Activated naive CD8-positive, alpha-beta T cell treated with anti-CD3 and anti-CD28 coated beads, Interleukin-2, amount 10 ng/mL, durations not matched to agents 7 days and 5 days (primary cell): Measurements from ENCODE around the gene CLSTN2. TPM values are rescaled to one million over a fixed set of nuclear protein-coding genes. Genes with fewer than 3 reads are reported as not detected.
A peak's percentile ranks its signal among the peaks of the same experiment; 100 is the strongest.

Experiments used
- ATAC-seq: fragments of 150-1000 bp; cut with Tn5 transposase; one replicate; pipeline ENCODE4 v1.10.0; 2021; ENCODE audit warnings: low read depth, moderate library complexity
- POLR2A ChIA-PET: fragments of 350-600 bp; sonication (Branson Sonifier 250); formaldehyde crosslinking; loops from one replicate; lab custom pipeline; 2021; ENCODE audit warnings: antibody characterized with exemption; lab: Charles Lee
- DNase-seq: peaks from one replicate; pipeline ENCODE4 v3.0.0; 2021
- H3K27ac Mint-ChIP-seq: one replicate; pipeline ENCODE4 v1.8.0; 2022; ENCODE audit warnings: mild to moderate bottlenecking, mixed read lengths
- H3K27me3 Mint-ChIP-seq: one replicate; pipeline ENCODE4 v1.8.0; 2022; ENCODE audit warnings: mild to moderate bottlenecking, moderate library complexity, mixed read lengths
- H3K36me3 Mint-ChIP-seq: one replicate; pipeline ENCODE4 v1.8.0; 2021; ENCODE audit warnings: mild to moderate bottlenecking, mixed read lengths
- H3K4me1 Mint-ChIP-seq: one replicate; pipeline ENCODE4 v1.8.0; 2021; ENCODE audit warnings: mixed read lengths
- H3K4me3 Mint-ChIP-seq: one replicate; pipeline ENCODE4 v1.8.0; 2022; ENCODE audit warnings: mild to moderate bottlenecking, moderate library complexity, mixed read lengths
- H3K9me3 Mint-ChIP-seq: one replicate; pipeline ENCODE4 v1.8.0; 2021; ENCODE audit warnings: mixed read lengths
- total RNA-seq, 2 experiments: library from RNA; stranded (reverse); gene quantifications; one replicate each; pipeline ENCODE4 v1.2.3, GENCODE V29; 2021

CLSTN2 gene
- total RNA-seq, 2 experiments from 2014 or later, result not detected

GRCh38 chr3:139930211-139930610 is 4.8 kb upstream of the CLSTN2 start:
- H3K27ac Mint-ChIP-seq, result no peak overlapping the region
- POLR2A ChIA-PET, result no interaction called here
- no peak overlapping the region for H3K4me3 Mint-ChIP-seq
- DNase-seq, result no peak
- H3K27me3 Mint-ChIP-seq, result peaks cover 19% of the 10 kb centered on the region
- ATAC-seq, result no peak
- no peaks in the 10 kb centered on the region for H3K9me3 Mint-ChIP-seq
- H3K36me3 Mint-ChIP-seq, result no peaks in the 10 kb centered on the region
- peaks cover 2% of the 10 kb centered on the region for H3K4me1 Mint-ChIP-seq

- Mint-ChIP-seq H3K4me3 (no peak overlapping the region), H3K27ac (no peak overlapping the region), H3K36me3 (no peaks in the 10 kb centered on the region), H3K27me3 (peaks cover 49% of the 10 kb centered on the region), H3K9me3 (no peaks in the 10 kb centered on the region), H3K4me1 (peaks cover 2% of the 10 kb centered on the region)
- no peak for ATAC-seq
- no peak for DNase-seq
- POLR2A ChIA-PET, result no interaction called here
Observed at GRCh38 chr3:139933766-139934165, 1.2 kb upstream of the CLSTN2 start.

GRCh38 chr3:139934613-139935015 is 371 bp upstream of the CLSTN2 start:
- ATAC-seq (no peak), DNase-seq (no peak)
- H3K4me1 Mint-ChIP-seq, result peaks cover 2% of the 10 kb centered on the region
- POLR2A ChIA-PET, result no interaction called here
- H3K27ac Mint-ChIP-seq, result no peak overlapping the region
- no peaks in the 10 kb centered on the region for H3K36me3 Mint-ChIP-seq
- no peaks in the 10 kb centered on the region for H3K9me3 Mint-ChIP-seq
- H3K27me3 Mint-ChIP-seq, result peaks cover 49% of the 10 kb centered on the region
- H3K4me3 Mint-ChIP-seq, result no peak overlapping the region

DNA sequence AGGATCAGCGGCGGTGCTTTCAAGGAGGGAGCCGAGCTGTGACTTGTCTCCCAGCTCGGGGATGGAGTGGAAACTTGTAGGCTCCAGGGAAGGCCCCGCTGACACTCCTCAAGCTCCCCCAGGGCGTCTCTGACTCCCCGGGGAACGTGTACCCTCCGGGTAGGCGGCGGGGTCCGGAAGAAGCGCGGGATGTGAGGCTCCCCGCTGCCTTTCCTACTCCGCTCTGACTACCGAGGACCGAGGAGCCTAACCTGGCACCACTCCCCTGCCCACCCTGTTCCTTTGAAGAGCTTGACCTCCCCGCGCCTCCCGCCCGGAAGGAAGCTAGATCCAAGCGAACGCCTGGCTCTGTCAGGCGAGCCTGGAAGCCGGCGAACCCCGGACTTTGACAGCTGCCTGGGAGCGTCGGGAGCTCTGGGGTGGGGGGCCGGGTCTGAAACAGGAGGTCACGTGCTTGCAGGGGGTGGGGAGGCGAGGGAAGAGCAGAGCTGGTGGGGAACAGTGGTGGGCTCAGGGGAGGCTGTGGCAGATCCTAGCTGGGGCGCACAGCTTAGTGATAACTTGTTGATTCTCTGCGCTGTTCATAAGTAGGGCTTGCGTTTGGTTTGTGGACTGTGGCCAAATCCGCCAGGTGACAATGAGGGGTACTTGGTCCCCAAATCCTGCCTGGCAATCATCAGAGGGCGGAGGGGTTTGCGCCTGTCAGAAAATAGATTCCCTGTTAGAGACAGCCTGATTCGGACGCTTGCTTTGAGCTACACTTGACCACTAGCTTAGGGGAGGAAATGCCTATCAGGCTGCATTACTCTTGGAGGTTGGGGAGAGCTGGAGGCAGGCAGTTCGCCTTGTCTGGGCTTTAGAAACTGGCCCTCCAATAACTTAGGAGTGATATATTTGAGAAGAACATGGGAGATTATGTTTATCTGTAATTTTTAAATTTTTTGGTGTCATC is 1.2 kb downstream of the CLSTN2 start:
- Mint-ChIP-seq H3K27ac (no peak overlapping the region), H3K36me3 (no peaks in the 10 kb centered on the region), H3K4me3 (peak overlapping the region; percentile 35), H3K4me1 (peaks cover 2% of the 10 kb centered on the region), H3K9me3 (no peaks in the 10 kb centered on the region), H3K27me3 (peaks cover 49% of the 10 kb centered on the region)
- DNase-seq (no peak), ATAC-seq (no peak)
- POLR2A ChIA-PET, result no interaction called here

GRCh38 chr3:139937674-139938279 is 2.8 kb downstream of the CLSTN2 start:
- ATAC-seq, result no peak
- Mint-ChIP-seq H3K27me3 (peaks cover 45% of the 10 kb centered on the region), H3K36me3 (no peaks in the 10 kb centered on the region), H3K9me3 (no peaks in the 10 kb centered on the region), H3K4me1 (peaks cover 2% of the 10 kb centered on the region), H3K4me3 (no peak overlapping the region), H3K27ac (no peak overlapping the region)
- POLR2A ChIA-PET, result no interaction called here
- DNase-seq, result no peak

DNA sequence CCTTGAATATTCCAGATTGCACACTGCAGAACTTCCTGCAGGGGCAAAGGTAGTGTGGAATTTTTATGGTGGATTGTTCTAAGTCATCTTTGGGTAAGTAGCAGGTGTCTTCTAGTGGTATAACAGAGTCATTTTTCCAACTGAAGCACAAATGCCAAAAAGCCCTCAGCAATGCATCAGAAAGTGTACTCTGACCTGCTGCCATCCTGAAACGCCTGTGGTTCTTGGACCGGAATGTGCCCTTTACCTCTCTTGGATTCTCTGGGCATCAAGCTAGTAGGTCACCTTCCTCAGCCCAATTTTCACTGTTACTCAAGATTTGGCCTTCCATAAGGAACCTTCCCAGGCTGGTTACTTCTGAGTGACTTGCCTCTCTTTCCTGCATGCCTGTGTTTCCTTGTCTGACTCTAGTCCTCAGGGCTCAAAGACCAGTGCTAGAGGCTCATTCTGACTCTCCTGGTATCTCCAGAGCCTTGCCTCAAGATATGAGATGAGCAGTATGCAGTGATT is 4.8 kb downstream of the CLSTN2 start:
- H3K4me1 Mint-ChIP-seq, result no peaks in the 10 kb centered on the region
- POLR2A ChIA-PET, result no interaction called here

GRCh38 chr3:139940622-139941021 is 5.6 kb downstream of the CLSTN2 start:
- H3K27ac Mint-ChIP-seq, result no peak overlapping the region
- DNase-seq (no peak), ATAC-seq (no peak)
- no peaks in the 10 kb centered on the region for H3K9me3 Mint-ChIP-seq
- no peaks in the 10 kb centered on the region for H3K36me3 Mint-ChIP-seq
- H3K27me3 Mint-ChIP-seq, result peaks cover 28% of the 10 kb centered on the region
- no peaks in the 10 kb centered on the region for H3K4me1 Mint-ChIP-seq
- POLR2A ChIA-PET, result no interaction called here
- no peak overlapping the region for H3K4me3 Mint-ChIP-seq

More for the DNA sequence above, 4.8 kb downstream of the CLSTN2 start:
- Mint-ChIP-seq H3K9me3 (no peaks in the 10 kb centered on the region), H3K36me3 (no peaks in the 10 kb centered on the region), H3K27ac (no peak overlapping the region), H3K27me3 (peaks cover 32% of the 10 kb centered on the region), H3K4me3 (no peak overlapping the region)
- DNase-seq (no peak), ATAC-seq (no peak)

GRCh38 chr3:139941580-139941979 is 6.6 kb downstream of the CLSTN2 start:
- Mint-ChIP-seq H3K4me3 (no peak overlapping the region), H3K36me3 (no peaks in the 10 kb centered on the region), H3K27ac (no peak overlapping the region), H3K4me1 (no peaks in the 10 kb centered on the region), H3K9me3 (no peaks in the 10 kb centered on the region), H3K27me3 (peaks cover 18% of the 10 kb centered on the region)
- POLR2A ChIA-PET, result no interaction called here
- ATAC-seq, result no peak
- no peak for DNase-seq

DNA sequence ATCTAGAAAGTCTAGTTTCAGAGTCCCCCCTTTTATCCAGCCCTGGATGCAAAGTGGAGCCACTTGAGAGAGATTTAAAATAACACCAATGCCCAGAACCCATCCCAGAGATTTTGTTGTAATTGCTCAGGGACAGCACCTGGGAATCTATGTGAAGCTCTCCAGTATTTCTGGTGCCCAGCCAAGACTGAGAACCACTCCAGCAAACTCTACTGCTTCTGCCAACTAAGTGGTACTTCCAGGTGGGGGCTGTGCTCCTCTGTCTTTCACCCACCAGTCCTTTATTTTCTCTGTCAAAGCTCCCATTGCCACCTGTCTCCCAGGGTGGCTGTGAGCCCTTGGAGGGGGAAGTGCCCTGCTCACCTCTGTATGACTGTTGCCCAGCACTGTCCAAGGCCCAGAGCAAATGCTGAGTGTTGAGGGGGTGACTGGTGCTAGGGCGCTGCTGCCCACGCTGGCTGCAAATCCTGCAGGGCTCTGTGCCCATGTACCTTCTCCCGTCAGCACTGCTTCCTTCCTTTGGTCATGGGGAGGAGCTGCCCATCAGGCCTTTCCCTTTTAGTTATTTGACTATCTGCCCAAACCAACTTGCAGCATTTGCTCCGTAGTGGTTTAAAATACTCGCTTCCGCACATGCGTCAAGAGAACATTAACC is 9.4 kb downstream of the CLSTN2 start:
- Mint-ChIP-seq H3K27me3 (no peaks in the 10 kb centered on the region), H3K27ac (no peak overlapping the region), H3K4me1 (no peaks in the 10 kb centered on the region), H3K9me3 (no peaks in the 10 kb centered on the region), H3K4me3 (no peak overlapping the region), H3K36me3 (no peaks in the 10 kb centered on the region)
- ATAC-seq (no peak), DNase-seq (no peak)
- POLR2A ChIA-PET, result no interaction called here

DNA sequence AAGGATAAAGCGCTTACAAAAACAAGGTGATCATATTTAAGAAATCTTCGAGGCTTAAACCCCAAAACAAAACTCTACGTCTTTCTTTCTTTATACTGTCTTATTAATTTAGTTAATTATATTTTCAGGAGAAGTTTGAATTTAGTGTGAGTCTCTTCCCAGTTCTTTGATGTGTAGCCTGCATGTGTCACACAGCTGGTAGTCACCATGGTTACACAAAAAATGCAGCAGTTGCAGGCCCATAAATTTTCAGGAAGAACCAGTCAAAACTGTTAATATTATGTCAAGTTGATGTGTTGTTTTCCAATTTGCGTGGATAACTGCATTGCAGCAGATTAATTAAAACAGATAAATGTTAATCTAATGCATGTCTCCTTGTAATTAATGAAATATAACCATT is 10.4 kb downstream of the CLSTN2 start:
- H3K27ac Mint-ChIP-seq, result no peak overlapping the region
- no peak for DNase-seq
- H3K36me3 Mint-ChIP-seq, result no peaks in the 10 kb centered on the region
- no peaks in the 10 kb centered on the region for H3K27me3 Mint-ChIP-seq
- H3K9me3 Mint-ChIP-seq, result no peaks in the 10 kb centered on the region
- H3K4me3 Mint-ChIP-seq, result no peak overlapping the region
- POLR2A ChIA-PET, result no interaction called here
- ATAC-seq, result no peak
- no peaks in the 10 kb centered on the region for H3K4me1 Mint-ChIP-seq

DNA sequence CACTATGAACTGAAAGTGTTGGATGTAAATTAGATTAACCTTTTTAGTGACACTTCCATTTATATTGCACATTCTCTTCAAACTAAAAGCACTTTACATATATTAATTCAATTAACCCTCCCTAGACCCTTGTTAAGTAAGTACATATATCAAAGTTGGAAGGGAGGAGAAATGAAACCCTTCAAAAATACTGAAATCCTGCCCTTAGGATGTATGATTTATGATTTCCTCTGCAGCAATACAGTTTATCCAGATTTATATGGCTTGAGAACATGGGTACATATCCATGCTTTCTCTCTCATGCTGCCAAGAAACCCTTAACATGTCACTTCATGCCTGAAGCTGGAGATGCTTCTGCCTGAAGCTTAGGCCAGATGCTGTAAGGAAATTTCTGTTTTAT is 11.0 kb downstream of the CLSTN2 start:
- Mint-ChIP-seq H3K4me3 (no peak overlapping the region), H3K27me3 (no peaks in the 10 kb centered on the region)

DNA sequence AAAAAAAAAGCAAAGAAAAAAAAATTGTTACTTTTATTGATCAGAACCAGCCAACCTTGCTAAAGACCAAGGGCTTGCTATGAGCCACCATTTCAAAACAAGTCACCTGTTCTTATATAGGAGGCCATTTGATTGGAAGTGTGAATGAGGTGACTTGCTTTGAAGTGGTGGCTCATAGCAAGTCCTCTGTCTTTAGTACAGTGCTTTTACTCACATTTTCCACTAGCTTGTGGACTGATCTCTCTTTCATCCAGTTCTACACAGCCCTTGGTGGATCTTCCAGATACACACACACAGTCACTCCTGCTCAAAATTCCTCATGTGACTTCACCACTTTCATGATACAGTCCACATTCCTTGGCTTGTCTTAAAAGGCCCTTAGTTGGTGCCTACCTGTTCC is 13.5 kb downstream of the CLSTN2 start:
- POLR2A ChIA-PET, result no interaction called here
- Mint-ChIP-seq H3K4me1 (no peaks in the 10 kb centered on the region), H3K36me3 (no peaks in the 10 kb centered on the region), H3K27me3 (peaks cover 2% of the 10 kb centered on the region), H3K4me3 (no peak overlapping the region), H3K9me3 (no peaks in the 10 kb centered on the region), H3K27ac (no peak overlapping the region)
- no peak for DNase-seq
- ATAC-seq, result no peak

More for the DNA sequence above, 11.0 kb downstream of the CLSTN2 start:
- no peaks in the 10 kb centered on the region for H3K9me3 Mint-ChIP-seq
- no peaks in the 10 kb centered on the region for H3K4me1 Mint-ChIP-seq
- no peaks in the 10 kb centered on the region for H3K36me3 Mint-ChIP-seq
- no peak for ATAC-seq
- DNase-seq, result no peak
- POLR2A ChIA-PET, result no interaction called here
- H3K27ac Mint-ChIP-seq, result no peak overlapping the region

- DNase-seq, result no peak
- POLR2A ChIA-PET, result no interaction called here
Observed at GRCh38 chr3:139948898-139949297, 13.9 kb downstream of the CLSTN2 start.

More at GRCh38 chr3:139948898-139949297, 13.9 kb downstream of the CLSTN2 start:
- no peaks in the 10 kb centered on the region for H3K4me1 Mint-ChIP-seq
- no peak for ATAC-seq
- H3K36me3 Mint-ChIP-seq, result no peaks in the 10 kb centered on the region
- no peak overlapping the region for H3K4me3 Mint-ChIP-seq
- peaks cover 2% of the 10 kb centered on the region for H3K27me3 Mint-ChIP-seq
- H3K27ac Mint-ChIP-seq, result no peak overlapping the region
- H3K9me3 Mint-ChIP-seq, result no peaks in the 10 kb centered on the region
